OCI-LY1 (cell line): Measurements from ENCODE around the gene RAPGEFL1.

Experiments
- H2AFZ ChIP-seq: fragments of 200-600 bp; sonication (generic), shearing (Covaris generic); 2 replicates; pipeline ENCODE4 v1.6.0; 2014; ENCODE audit warnings: antibody characterized with exemption, mild to moderate bottlenecking, low read length
- H3F3A ChIP-seq: fragments of 200-600 bp; sonication (generic), shearing (Covaris generic); 2 replicates; pipeline ENCODE4 v1.6.0; 2014; ENCODE audit warnings: mild to moderate bottlenecking, antibody characterized with exemption, low read length, moderate library complexity; ENCODE audit not compliant: insufficient read depth
- H3K27ac ChIP-seq: fragments of 200-600 bp; sonication (generic); 2 replicates; pipeline ENCODE4 v1.5.1; 2014; ENCODE audit warnings: low read length, mixed run types, mild to moderate bottlenecking, low read depth; ENCODE audit not compliant: poor library complexity, severe bottlenecking
- H3K27me3 ChIP-seq: fragments of 200-600 bp; sonication (generic); 2 replicates; pipeline ENCODE4 v1.6.0; 2014; ENCODE audit warnings: antibody characterized with exemption, mild to moderate bottlenecking, low read length, moderate library complexity; ENCODE audit not compliant: insufficient read depth
- H3K36me3 ChIP-seq: fragments of 200-600 bp; sonication (generic); 2 replicates; pipeline ENCODE4 v1.6.1; 2014; ENCODE audit warnings: mild to moderate bottlenecking, antibody characterized with exemption, low read length, moderate library complexity, mixed read lengths; ENCODE audit not compliant: insufficient read depth
- H3K4me1 ChIP-seq: fragments of 200-600 bp; sonication (generic); 2 replicates; pipeline ENCODE4 v1.5.1; 2014; ENCODE audit warnings: mild to moderate bottlenecking, low read length, moderate library complexity; ENCODE audit not compliant: insufficient read depth, severe bottlenecking
- H3K4me2 ChIP-seq: fragments of 200-600 bp; sonication (generic), shearing (Covaris generic); 2 replicates; pipeline ENCODE4 v1.6.1; 2014; ENCODE audit warnings: low read length
- H3K4me3 ChIP-seq: fragments of 200-600 bp; sonication (generic); 2 replicates; pipeline ENCODE4 v1.5.1; 2014; ENCODE audit warnings: low read length, low read depth, mild to moderate bottlenecking, mixed read lengths; ENCODE audit not compliant: poor library complexity, severe bottlenecking
- H3K79me2 ChIP-seq: fragments of 200-600 bp; shearing (Covaris generic); 2 replicates; pipeline ENCODE4 v1.6.1; 2016; ENCODE audit warnings: mixed run types, low read length, mixed read lengths; ENCODE audit not compliant: insufficient read depth
- H3K9ac ChIP-seq: fragments of 200-600 bp; sonication (generic), shearing (Covaris generic); 2 replicates; pipeline ENCODE4 v1.6.1; 2014; ENCODE audit warnings: mild to moderate bottlenecking, low read length, mixed read lengths
- H3K9me2 ChIP-seq: fragments of 200-600 bp; sonication (generic), shearing (Covaris generic); 2 replicates; pipeline ENCODE4 v1.6.1; 2014; ENCODE audit warnings: low read depth, mild to moderate bottlenecking, low read length, mixed read lengths
- H3K9me3 ChIP-seq: fragments of 200-600 bp; shearing (Covaris generic); 2 replicates; pipeline ENCODE4 v1.6.1; 2014; ENCODE audit warnings: low read length, mixed read lengths
- H4K20me1 ChIP-seq: fragments of 200-600 bp; sonication (generic), shearing (Covaris generic); 2 replicates; pipeline ENCODE4 v1.6.0; 2016; ENCODE audit warnings: mild to moderate bottlenecking, low read length; ENCODE audit not compliant: insufficient read depth
- EZH2 ChIP-seq: fragments of 200-600 bp; sonication (generic), shearing (Covaris generic); IDR thresholded peaks from 2 replicates; pipeline ENCODE4 v1.8.0; 2017; ENCODE audit warnings: borderline replicate concordance, mixed run types, mild to moderate bottlenecking, antibody characterized with exemption, low read length, moderate library complexity, mixed read lengths
- TF ChIP-seq, protein P1 (sequence below): fragments of 200-600 bp; sonication (generic), shearing (Covaris generic); IDR thresholded peaks from 2 replicates; pipeline ENCODE4 v1.5.1; 2017; ENCODE audit warnings: mild to moderate bottlenecking, antibody characterized with exemption, low read length, moderate library complexity, mixed read lengths

The RAPGEFL1 gene

DNA sequence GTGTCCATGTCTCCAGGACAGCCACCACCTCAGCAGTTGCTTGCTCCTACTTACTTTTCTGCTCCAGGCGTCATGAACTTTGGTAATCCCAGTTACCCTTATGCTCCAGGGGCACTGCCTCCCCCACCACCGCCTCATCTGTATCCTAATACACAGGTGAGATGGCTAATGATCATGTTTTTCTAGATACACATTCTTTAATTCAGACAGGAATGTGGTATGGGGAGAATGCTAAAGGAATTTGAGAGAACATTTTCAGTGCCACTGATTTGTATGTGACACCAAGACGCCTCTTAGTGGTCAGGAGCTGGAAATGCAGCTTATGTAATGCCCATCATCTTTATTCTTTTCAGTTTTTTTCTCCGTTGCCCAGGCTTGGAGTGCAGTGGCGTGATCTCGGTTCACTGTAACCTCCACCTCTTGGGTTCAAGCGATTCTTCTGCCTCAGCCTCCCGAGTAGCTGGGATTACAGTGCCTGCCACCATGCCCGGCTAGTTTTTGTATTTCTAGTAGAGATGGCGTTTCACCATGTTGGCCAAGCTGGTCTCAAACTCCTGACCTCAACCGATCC is 8.9 kb upstream of the RAPGEFL1 start:
- Histone ChIP-seq H3K4me1 (no peaks in the 10 kb centered on the region), H3K4me2 (no peak overlapping the region), H3K9me3 (no peaks in the 10 kb centered on the region), H3F3A (no peaks in the 10 kb centered on the region), H2AFZ (no peak overlapping the region), H3K27me3 (no peaks in the 10 kb centered on the region), H3K9me2 (no peaks in the 10 kb centered on the region), H3K36me3 (peaks cover 87% of the 10 kb centered on the region), H4K20me1 (no peaks in the 10 kb centered on the region), H3K27ac (no peak overlapping the region), H3K9ac (no peak overlapping the region), H3K79me2 (no peaks in the 10 kb centered on the region), H3K4me3 (no peak overlapping the region)
- TF ChIP-seq, protein P1, sequence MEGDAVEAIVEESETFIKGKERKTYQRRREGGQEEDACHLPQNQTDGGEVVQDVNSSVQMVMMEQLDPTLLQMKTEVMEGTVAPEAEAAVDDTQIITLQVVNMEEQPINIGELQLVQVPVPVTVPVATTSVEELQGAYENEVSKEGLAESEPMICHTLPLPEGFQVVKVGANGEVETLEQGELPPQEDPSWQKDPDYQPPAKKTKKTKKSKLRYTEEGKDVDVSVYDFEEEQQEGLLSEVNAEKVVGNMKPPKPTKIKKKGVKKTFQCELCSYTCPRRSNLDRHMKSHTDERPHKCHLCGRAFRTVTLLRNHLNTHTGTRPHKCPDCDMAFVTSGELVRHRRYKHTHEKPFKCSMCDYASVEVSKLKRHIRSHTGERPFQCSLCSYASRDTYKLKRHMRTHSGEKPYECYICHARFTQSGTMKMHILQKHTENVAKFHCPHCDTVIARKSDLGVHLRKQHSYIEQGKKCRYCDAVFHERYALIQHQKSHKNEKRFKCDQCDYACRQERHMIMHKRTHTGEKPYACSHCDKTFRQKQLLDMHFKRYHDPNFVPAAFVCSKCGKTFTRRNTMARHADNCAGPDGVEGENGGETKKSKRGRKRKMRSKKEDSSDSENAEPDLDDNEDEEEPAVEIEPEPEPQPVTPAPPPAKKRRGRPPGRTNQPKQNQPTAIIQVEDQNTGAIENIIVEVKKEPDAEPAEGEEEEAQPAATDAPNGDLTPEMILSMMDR, result peak; percentile 78
- no peak for TF ChIP-seq EZH2

- Histone ChIP-seq H3K79me2 (no peaks in the 10 kb centered on the region), H3K4me1 (no peaks in the 10 kb centered on the region), H3K9me3 (no peaks in the 10 kb centered on the region), H2AFZ (no peak overlapping the region), H4K20me1 (no peaks in the 10 kb centered on the region), H3K36me3 (peaks cover 78% of the 10 kb centered on the region), H3K9ac (no peak overlapping the region), H3K9me2 (no peaks in the 10 kb centered on the region), H3K4me2 (no peak overlapping the region), H3K4me3 (no peak overlapping the region), H3F3A (no peaks in the 10 kb centered on the region), H3K27me3 (no peaks in the 10 kb centered on the region), H3K27ac (no peak overlapping the region)
- TF ChIP-seq EZH2, result no peak
- TF ChIP-seq, protein P1, result no peak
These were observed 6.9 kb upstream of the RAPGEFL1 start for GRCh38 chr17:40170325-40170724.

DNA sequence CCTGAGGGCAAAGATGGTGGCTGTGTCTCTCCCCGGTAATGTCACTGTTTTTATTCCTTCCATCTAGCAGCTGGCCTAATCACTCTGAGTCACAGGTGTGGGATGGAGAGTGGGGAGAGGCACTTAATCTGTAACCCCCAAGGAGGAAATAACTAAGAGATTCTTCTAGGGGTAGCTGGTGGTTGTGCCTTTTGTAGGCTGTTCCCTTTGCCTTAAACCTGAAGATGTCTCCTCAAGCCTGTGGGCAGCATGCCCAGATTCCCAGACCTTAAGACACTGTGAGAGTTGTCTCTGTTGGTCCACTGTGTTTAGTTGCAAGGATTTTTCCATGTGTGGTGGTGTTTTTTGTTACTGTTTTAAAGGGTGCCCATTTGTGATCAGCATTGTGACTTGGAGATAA is 5.5 kb upstream of the RAPGEFL1 start:
- Histone ChIP-seq H3K27ac (no peak overlapping the region), H3K9me2 (no peaks in the 10 kb centered on the region), H3K9me3 (no peaks in the 10 kb centered on the region), H4K20me1 (no peaks in the 10 kb centered on the region), H3K4me3 (no peak overlapping the region), H2AFZ (no peak overlapping the region), H3K4me1 (peaks cover under 1% of the 10 kb centered on the region), H3K4me2 (no peak overlapping the region), H3F3A (no peaks in the 10 kb centered on the region), H3K79me2 (no peaks in the 10 kb centered on the region), H3K36me3 (peaks cover 72% of the 10 kb centered on the region), H3K27me3 (no peaks in the 10 kb centered on the region), H3K9ac (no peak overlapping the region)
- TF ChIP-seq EZH2, result no peak
- TF ChIP-seq, protein P1, result no peak
